ENCODE measurements around the gene ANKRD34A.
A peak's percentile ranks its signal among the peaks of the same experiment; 100 is the strongest.
"Not testable (repeated sequence)": the region's sequence is repeated elsewhere in the genome, so short reads cannot be mapped to it uniquely, and the experiment has no call there.

Gene ANKRD34A

GRCh38 chr1:145949219-145949618 is 15.2 kb downstream of the ANKRD34A start:
- DNase-seq (ENCODE audit: low read depth in 2 of 3, low spot score in 1 of 3), result no peak

- DNase-seq (ENCODE audit: low read depth in 2 of 3, low spot score in 1 of 3), result no peak
Measured at GRCh38 chr1:145947551-145947950, 16.8 kb downstream of the ANKRD34A start.

GRCh38 chr1:145946477-145946986 is 17.8 kb downstream of the ANKRD34A start:
- no peak for DNase-seq (ENCODE audit: low read depth in 2 of 3, low spot score in 1 of 3)

- DNase-seq (ENCODE audit: low read depth in 2 of 3, low spot score in 1 of 3), result no peak
Measured at GRCh38 chr1:145944532-145944931, 19.8 kb downstream of the ANKRD34A start.

- no peak for DNase-seq (ENCODE audit: low read depth in 2 of 3, low spot score in 1 of 3)
Measured at GRCh38 chr1:145942871-145943270, 21.5 kb downstream of the ANKRD34A start.

GRCh38 chr1:145942405-145942804 is 22.0 kb downstream of the ANKRD34A start:
- no peak for DNase-seq (ENCODE audit: low read depth in 2 of 3, low spot score in 1 of 3)

GRCh38 chr1:145937436-145937835 is 26.9 kb downstream of the ANKRD34A start:
- DNase-seq (ENCODE audit: low read depth in 2 of 3, low spot score in 1 of 3), result no peak

- no peak for DNase-seq (ENCODE audit: low read depth in 2 of 3, low spot score in 1 of 3)
Measured at GRCh38 chr1:145936247-145936646, 28.1 kb downstream of the ANKRD34A start.

- DNase-seq (ENCODE audit: low read depth in 2 of 3, low spot score in 1 of 3), result no peak
Measured at GRCh38 chr1:145935708-145936107, 28.7 kb downstream of the ANKRD34A start.

- DNase-seq (ENCODE audit: low read depth in 2 of 3, low spot score in 1 of 3), result not testable (repeated sequence)
Measured at GRCh38 chr1:145932522-145933009, 31.8 kb downstream of the ANKRD34A start.

- no peak for DNase-seq (ENCODE audit: low read depth in 2 of 3, low spot score in 1 of 3)
Measured at GRCh38 chr1:145927916-145928643, 36.3 kb downstream of the ANKRD34A start.

GRCh38 chr1:145927063-145927886 is 37.1 kb downstream of the ANKRD34A start, which contains the start of gene RBM8A:
Gene RBM8A, minus strand, starts transcription at chr1:145927484. Its CDS starts 58 bp downstream, at chr1:145927426.
- DNase-seq (ENCODE audit: low read depth in 2 of 3, low spot score in 1 of 3), result peak; percentile 86 to 94 (median 93)

- peak; percentile 45 to 50 (median 48) for DNase-seq (ENCODE audit: low read depth in 2 of 3, low spot score in 1 of 3)
Measured at GRCh38 chr1:145926686-145927062, 37.7 kb downstream of the ANKRD34A start.

- no peak for DNase-seq (ENCODE audit: low read depth in 2 of 3, low spot score in 1 of 3)
Measured at GRCh38 chr1:145922266-145922665, 42.1 kb downstream of the ANKRD34A start.

- not testable (repeated sequence) for DNase-seq (ENCODE audit: low read depth in 2 of 3, low spot score in 1 of 3)
Measured at GRCh38 chr1:145920297-145920696, 44.1 kb downstream of the ANKRD34A start.

GRCh38 chr1:145918992-145919939 is 45.1 kb downstream of the ANKRD34A start:
- no peak for DNase-seq (ENCODE audit: low read depth in 2 of 3, low spot score in 1 of 3)

- peak; percentile 83 to 91 (median 87) for DNase-seq (ENCODE audit: low read depth in 2 of 3, low spot score in 1 of 3)
Measured at GRCh38 chr1:145918144-145918991, 46.0 kb downstream of the ANKRD34A start, which contains the start of gene PEX11B. Gene PEX11B, minus strand, starts transcription at chr1:145918717. Its CDS starts 29 bp downstream, at chr1:145918688.

GRCh38 chr1:145917595-145917994 is 46.8 kb downstream of the ANKRD34A start:
- DNase-seq (ENCODE audit: low read depth in 2 of 3, low spot score in 1 of 3), result no peak

GRCh38 chr1:145916745-145917144 is 47.6 kb downstream of the ANKRD34A start:
- no peak for DNase-seq (ENCODE audit: low read depth in 2 of 3, low spot score in 1 of 3)

Measured in stimulated activated CD4-positive, alpha-beta T cell treated with anti-CD3 and anti-CD28 coated beads, Interleukin-12 subunit alpha, Interleukin-12 subunit beta, amount 100 ng/mL, for 48 hours (primary cell).